ENCODE measurements around the gene OR13J1.
A peak's percentile ranks its signal among the peaks of the same experiment; 100 is the strongest.

OR13J1 gene

GRCh38 chr9:35829084-35829763, 41.0 kb downstream of the OR13J1 start, which contains the start of gene TMEM8B:
Gene TMEM8B, plus strand, starts transcription at chr9:35829228. Its CDS starts 220 bp downstream, at chr9:35829448.
- DNase-seq = peak; percentile 97

- DNase-seq = peak; percentile 77
Measured at GRCh38 chr9:35828716-35829083, 41.5 kb downstream of the OR13J1 start, which contains the start of gene FAM221B. Gene FAM221B, minus strand, starts transcription at chr9:35828732. Its CDS starts 2,571 bp downstream, at chr9:35826161.

- no peak for DNase-seq
Measured at GRCh38 chr9:35827486-35827885, 42.7 kb downstream of the OR13J1 start.

- DNase-seq = no peak
Measured at GRCh38 chr9:35826071-35826701, 44.0 kb downstream of the OR13J1 start.

- DNase-seq = no peak
Measured at GRCh38 chr9:35822926-35823325, 47.3 kb downstream of the OR13J1 start.

- no peak for DNase-seq
Measured at GRCh38 chr9:35820076-35820475, 50.1 kb downstream of the OR13J1 start.
